GM12891 (cell line): Measurements from ENCODE around the gene FAM219A.

ENCODE experiments used
- POLR2AphosphoS5 ChIP-seq: IDR thresholded peaks from 2 replicates; pipeline ENCODE4 v1.6.1; 2011; ENCODE audit warnings: low read depth, low read length, control low read depth
- SPI1 ChIP-seq: IDR thresholded peaks from 2 replicates; pipeline ENCODE4 v1.6.1; 2011; ENCODE audit warnings: low read depth, low read length, control low read depth

- TF ChIP-seq POLR2AphosphoS5 (no peak), SPI1 (no peak)
These were observed 38.5 kb downstream of the FAM219A start for GRCh38 chr9:34419716-34420504.
